ENCODE data around the gene SLC8A1. TPM values are rescaled to one million over a fixed set of nuclear protein-coding genes. Genes with fewer than 3 reads are reported as not detected.

The SLC8A1 gene
- total RNA-seq, 1 donor from 2014 or later: 18.5 TPM

GRCh38 chr2:40317046-40317445 is 134.8 kb downstream of the SLC8A1 start:
- no peak for DNase-seq (ENCODE audit: low spot score)

- no peak for DNase-seq (ENCODE audit: low spot score)
These were observed 135.3 kb downstream of the SLC8A1 start for GRCh38 chr2:40316620-40317019.

- no peak for DNase-seq (ENCODE audit: low spot score)
These were observed 136.2 kb downstream of the SLC8A1 start for GRCh38 chr2:40315683-40316082.

GRCh38 chr2:40311026-40311425 is 140.9 kb downstream of the SLC8A1 start:
- no peak for DNase-seq (ENCODE audit: low spot score)

GRCh38 chr2:40310303-40310702 is 141.6 kb downstream of the SLC8A1 start:
- no peak for DNase-seq (ENCODE audit: low spot score)

GRCh38 chr2:40304340-40304739 is 147.6 kb downstream of the SLC8A1 start:
- no peak for DNase-seq (ENCODE audit: low spot score)

- DNase-seq (ENCODE audit: low spot score): no peak
These were observed 148.1 kb downstream of the SLC8A1 start for GRCh38 chr2:40303746-40304145.

- no peak for DNase-seq (ENCODE audit: low spot score)
These were observed 149.1 kb downstream of the SLC8A1 start for GRCh38 chr2:40302751-40303325.

- DNase-seq (ENCODE audit: low spot score): no peak
These were observed 151.5 kb downstream of the SLC8A1 start for GRCh38 chr2:40300391-40300790.

- no peak for DNase-seq (ENCODE audit: low spot score)
These were observed 152.1 kb downstream of the SLC8A1 start for GRCh38 chr2:40299781-40300180.

- no peak for DNase-seq (ENCODE audit: low spot score)
These were observed 152.7 kb downstream of the SLC8A1 start for GRCh38 chr2:40299173-40299572.

GRCh38 chr2:40298026-40298425 is 153.9 kb downstream of the SLC8A1 start:
- no peak for DNase-seq (ENCODE audit: low spot score)

GRCh38 chr2:40292291-40292690 is 159.6 kb downstream of the SLC8A1 start:
- no peak for DNase-seq (ENCODE audit: low spot score)

- no peak for DNase-seq (ENCODE audit: low spot score)
These were observed 162.0 kb downstream of the SLC8A1 start for GRCh38 chr2:40289771-40290404.

- no peak for DNase-seq (ENCODE audit: low spot score)
These were observed 164.1 kb downstream of the SLC8A1 start for GRCh38 chr2:40287773-40288172.

GRCh38 chr2:40287195-40287594 is 164.7 kb downstream of the SLC8A1 start:
- DNase-seq (ENCODE audit: low spot score): no peak

- no peak for DNase-seq (ENCODE audit: low spot score)
These were observed 165.2 kb downstream of the SLC8A1 start for GRCh38 chr2:40286721-40287120.

- no peak for DNase-seq (ENCODE audit: low spot score)
These were observed 166.5 kb downstream of the SLC8A1 start for GRCh38 chr2:40285391-40285790.

- no peak for DNase-seq (ENCODE audit: low spot score)
These were observed 167.1 kb downstream of the SLC8A1 start for GRCh38 chr2:40284797-40285196.

GRCh38 chr2:40283111-40283909 is 168.6 kb downstream of the SLC8A1 start:
- no peak for DNase-seq (ENCODE audit: low spot score)

GRCh38 chr2:40282428-40282827 is 169.5 kb downstream of the SLC8A1 start:
- DNase-seq (ENCODE audit: low spot score): no peak

Data from mesenteric fat pad (tissue), 1 donor.